Measurements from ENCODE around the gene ZNF394. TPM values are rescaled to one million over a fixed set of nuclear protein-coding genes. Genes with fewer than 3 reads are reported as not detected.

ZNF394 gene
- total RNA-seq, 1 experiment from 2014 or later: 29.7 TPM

DNA sequence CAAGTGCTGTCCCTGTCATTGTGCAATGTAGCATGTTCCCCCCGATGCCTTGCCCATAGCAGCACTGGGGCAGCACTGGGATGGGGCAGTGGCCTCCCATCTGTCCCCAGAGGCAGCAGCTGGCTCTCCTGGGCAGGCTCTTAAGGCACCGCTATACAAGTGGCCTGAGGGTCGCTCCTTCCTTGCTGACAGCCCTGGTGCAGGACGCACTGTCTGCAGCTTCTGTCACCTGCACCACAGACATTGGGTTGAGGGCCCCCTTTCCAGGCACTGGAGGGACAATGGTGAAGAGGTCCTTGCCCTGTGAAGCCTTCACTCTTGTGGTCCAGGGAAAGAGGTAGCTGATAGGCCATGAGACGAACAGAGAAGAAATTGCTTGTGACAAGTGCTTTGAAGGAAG is 50.8 kb downstream of the ZNF394 start:
- Histone ChIP-seq H3K9me3 (replicated peaks) (no peaks in the 10 kb centered on the region), H3K36me3 (peaks cover 84% of the 10 kb centered on the region), H3K27me3 (no peaks in the 10 kb centered on the region), H3K27ac (no peak overlapping the region), H3K4me3 (no peak overlapping the region), H3K4me1 (no peaks in the 10 kb centered on the region)
- DNase-seq: no peak

DNA sequence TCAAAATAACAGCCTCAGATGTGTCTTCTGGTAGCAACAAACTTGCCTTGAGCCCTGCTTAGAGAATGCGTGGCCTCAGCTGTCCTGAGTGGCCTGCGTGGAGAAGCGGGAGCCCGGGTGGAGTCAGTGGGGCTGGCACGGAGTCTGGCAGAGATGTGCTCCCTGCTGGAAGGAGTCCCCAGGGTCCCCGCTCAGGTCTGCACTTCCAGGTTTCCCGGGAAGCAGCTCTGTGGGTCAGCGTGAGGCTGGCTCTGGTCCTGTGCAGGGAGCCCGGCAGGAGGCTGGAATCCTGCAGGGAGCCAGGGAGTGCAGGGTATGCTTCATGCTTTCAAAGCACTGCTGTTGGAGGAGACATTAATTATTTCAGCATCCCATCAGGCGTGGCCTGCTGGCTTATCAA is 51.2 kb downstream of the ZNF394 start:
- Histone ChIP-seq H3K9me3 (replicated peaks) (no peaks in the 10 kb centered on the region), H3K36me3 (peaks cover 84% of the 10 kb centered on the region), H3K4me1 (no peaks in the 10 kb centered on the region), H3K27me3 (no peaks in the 10 kb centered on the region), H3K4me3 (no peak overlapping the region), H3K27ac (no peak overlapping the region)
- DNase-seq: no peak

DNA sequence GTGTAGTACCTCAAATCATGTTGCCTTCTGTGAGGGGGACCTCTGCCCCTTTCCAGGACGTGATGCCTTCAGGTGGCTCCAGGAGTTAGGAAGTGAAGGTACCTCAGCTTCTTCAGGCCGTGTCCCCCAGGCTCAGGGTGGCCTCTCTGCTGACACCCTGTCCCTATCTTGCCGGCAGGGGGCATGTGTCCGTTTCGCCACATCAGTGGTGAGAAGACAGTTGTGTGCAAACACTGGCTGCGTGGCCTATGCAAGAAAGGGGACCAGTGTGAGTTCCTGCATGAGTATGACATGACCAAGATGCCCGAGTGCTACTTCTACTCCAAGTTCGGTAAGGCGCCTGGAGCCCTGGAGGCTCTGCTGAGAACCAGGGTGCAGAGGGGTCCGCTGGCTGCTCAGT is 52.1 kb downstream of the ZNF394 start:
- Histone ChIP-seq H3K9me3 (replicated peaks) (no peaks in the 10 kb centered on the region), H3K4me1 (no peaks in the 10 kb centered on the region), H3K36me3 (peaks cover 84% of the 10 kb centered on the region), H3K27ac (no peak overlapping the region), H3K4me3 (no peak overlapping the region), H3K27me3 (no peaks in the 10 kb centered on the region)
- no peak for DNase-seq

DNA sequence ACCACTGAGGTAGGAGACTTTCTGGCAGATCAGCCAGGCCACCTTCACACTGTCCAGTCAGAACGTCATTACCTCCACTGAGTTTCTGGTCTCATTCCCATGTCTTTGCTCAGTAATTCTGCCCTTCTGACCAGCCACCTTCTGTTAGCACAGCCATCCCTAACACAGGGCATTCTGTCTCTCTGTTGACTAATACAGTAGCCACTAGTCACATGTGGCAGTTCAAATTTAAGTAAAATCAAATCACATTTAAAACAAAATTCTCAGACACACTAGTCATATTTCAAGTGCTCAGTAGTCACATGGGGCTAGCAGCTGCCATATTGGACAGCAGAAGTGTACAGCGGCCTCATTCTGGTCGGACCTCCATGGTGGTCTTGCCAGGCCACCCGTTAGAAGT is 54.0 kb downstream of the ZNF394 start:
- H3K4me1 ChIP-seq: no peaks in the 10 kb centered on the region
- no peak for DNase-seq
- H3K4me3 ChIP-seq: no peak overlapping the region
- no peaks in the 10 kb centered on the region for H3K9me3 ChIP-seq (replicated peaks)
- H3K27ac ChIP-seq: no peak overlapping the region
- H3K36me3 ChIP-seq: peaks cover 85% of the 10 kb centered on the region
- H3K27me3 ChIP-seq: no peaks in the 10 kb centered on the region

Other genes starting within 250 kb of the ZNF394 start
- 0.12 TPM in 1 of 2 replicates, not detected in the other for gene MYH16, start 227.4 kb downstream of the ZNF394 start, total RNA-seq (2014; rRNA removed; shearing (Covaris generic))
- gene ARPC1A, start 174.4 kb downstream of the ZNF394 start, total RNA-seq (2014; rRNA removed; shearing (Covaris generic)): 130 and 132 TPM in 2 replicates
- gene ARPC1B, start 125.6 kb downstream of the ZNF394 start, total RNA-seq (2014; rRNA removed; shearing (Covaris generic)): 40.9 and 42.2 TPM in 2 replicates
- gene PDAP1, start 91.7 kb downstream of the ZNF394 start, total RNA-seq (2014; rRNA removed; shearing (Covaris generic)): 72.8 and 76.8 TPM in 2 replicates
- gene BUD31, start 91.3 kb downstream of the ZNF394 start, total RNA-seq (2014; rRNA removed; shearing (Covaris generic)): 132 and 136 TPM in 2 replicates
- 7.5 and 8.2 TPM in 2 replicates for gene PTCD1, start 61.5 kb downstream of the ZNF394 start, total RNA-seq (2014; rRNA removed; shearing (Covaris generic))
- 58.9 and 76.8 TPM in 2 replicates for gene CPSF4, start 61.3 kb downstream of the ZNF394 start, total RNA-seq (2014; rRNA removed; shearing (Covaris generic))
- 912 and 1,207 TPM in 2 replicates for gene ATP5MF, start 34.1 kb downstream of the ZNF394 start, total RNA-seq (2014; rRNA removed; shearing (Covaris generic))
- gene ZNF789, start 27.4 kb downstream of the ZNF394 start, total RNA-seq (2014; rRNA removed; shearing (Covaris generic)): 12.2 and 20.1 TPM in 2 replicates
- gene ZKSCAN5, start 4.4 kb upstream of the ZNF394 start, total RNA-seq (2014; rRNA removed; shearing (Covaris generic)): 18.9 and 19.5 TPM in 2 replicates
- 13.9 and 15.0 TPM in 2 replicates for gene FAM200A, start 51.8 kb upstream of the ZNF394 start, total RNA-seq (2014; rRNA removed; shearing (Covaris generic))
- 64.3 and 79.9 TPM in 2 replicates for gene ZNF655, start 58.4 kb upstream of the ZNF394 start, total RNA-seq (2014; rRNA removed; shearing (Covaris generic))
- 0.32 and 0.61 TPM in 2 replicates for gene TMEM225B, start 98.0 kb upstream of the ZNF394 start, total RNA-seq (2014; rRNA removed; shearing (Covaris generic))
- gene ZSCAN25, start 116.7 kb upstream of the ZNF394 start, total RNA-seq (2014; rRNA removed; shearing (Covaris generic)): 21.2 and 22.0 TPM in 2 replicates
- 0.36 TPM in 1 of 2 replicates, not detected in the other for gene CYP3A5, start 179.7 kb upstream of the ZNF394 start, total RNA-seq (2014; rRNA removed; shearing (Covaris generic))
- gene CYP3A7, start 234.9 kb upstream of the ZNF394 start, total RNA-seq (2014; rRNA removed; shearing (Covaris generic)): 0.12 TPM in 1 of 2 replicates, not detected in the other